HepG2 (cell line): ENCODE data around the gene CLN6. TPM values are rescaled to one million over a fixed set of nuclear protein-coding genes. Genes with fewer than 3 reads are reported as not detected.

Experiments
- ARID4A ChIP-seq: sonication (generic); formaldehyde crosslinking; IDR thresholded peaks from 2 replicates; pipeline ENCODE4 v1.5.0; 2020; ENCODE audit warnings: mild to moderate bottlenecking, missing genetic modification reagents, borderline replicate concordance
- ATF3 ChIP-seq: sonication (generic); formaldehyde crosslinking; IDR thresholded peaks from 2 replicates; pipeline ENCODE4 v1.4.0; 2020; ENCODE audit warnings: missing genetic modification reagents
- CENPX ChIP-seq: sonication (generic); formaldehyde crosslinking; IDR thresholded peaks from 2 replicates; pipeline ENCODE4 v1.9.0; 2021; ENCODE audit warnings: mild to moderate bottlenecking, missing genetic modification reagents, moderate library complexity
- FOXO1 ChIP-seq: sonication (generic); formaldehyde crosslinking; IDR thresholded peaks from 2 replicates; pipeline ENCODE4 v1.4.0; 2020; ENCODE audit warnings: missing genetic modification reagents
- IRF2 ChIP-seq: IDR thresholded peaks from 2 replicates; pipeline ENCODE4 v1.6.1; 2018; ENCODE audit warnings: missing genetic modification reagents, missing compliant biosample characterization
- MLXIP ChIP-seq: sonication (generic); formaldehyde crosslinking; IDR thresholded peaks from 2 replicates; pipeline ENCODE4 v1.9.0; 2021; ENCODE audit warnings: missing genetic modification reagents, borderline replicate concordance
- NFKBIZ ChIP-seq: IDR thresholded peaks from 2 replicates; pipeline ENCODE4 v1.6.1; 2018; ENCODE audit warnings: missing genetic modification reagents, missing compliant biosample characterization
- RORA ChIP-seq: sonication (generic); formaldehyde crosslinking; IDR thresholded peaks from 2 replicates; pipeline ENCODE4 v1.5.0; 2020; ENCODE audit warnings: mild to moderate bottlenecking, missing genetic modification reagents, moderate library complexity
- ZMYM3 ChIP-seq: sonication (generic); formaldehyde crosslinking; IDR thresholded peaks from 2 replicates; pipeline ENCODE4 v1.5.1; 2020; ENCODE audit warnings: mild to moderate bottlenecking, missing genetic modification reagents
- ZNF207 ChIP-seq: fragments of 450-650 bp; IDR thresholded peaks from 2 replicates; pipeline ENCODE4 v1.6.1; 2016; ENCODE audit warnings: antibody characterized with exemption, borderline replicate concordance
- ZNF331 ChIP-seq: sonication (generic); formaldehyde crosslinking; IDR thresholded peaks from 2 replicates; pipeline ENCODE4 v1.4.0; 2020; ENCODE audit warnings: missing genetic modification reagents
- ZNF337 ChIP-seq: sonication (generic); formaldehyde crosslinking; IDR thresholded peaks from 2 replicates; pipeline ENCODE4 v1.5.1; 2020; ENCODE audit warnings: missing genetic modification reagents, low read depth, mild to moderate bottlenecking, borderline replicate concordance
- ZNF501 ChIP-seq: sonication (generic); formaldehyde crosslinking; IDR thresholded peaks from 2 replicates; pipeline ENCODE4 v1.5.1; 2020; ENCODE audit warnings: mild to moderate bottlenecking, moderate library complexity, missing genetic modification reagents
- ZSCAN29 ChIP-seq: sonication (generic); formaldehyde crosslinking; conservative IDR thresholded peaks from 2 replicates; pipeline ENCODE4 v1.4.0; 2020; ENCODE audit warnings: mild to moderate bottlenecking, missing genetic modification reagents
- polyA plus RNA-seq, 8 experiments: library from polyadenylated mRNA; depleted of rRNA in 3 of 8; stranded (reverse) in 7 of 8; unstranded in 1 of 8; fragments of >200 nt; fragmentation: Illumina TruSeq in 4 of 8; extraction: Trizol in 4 of 8; gene quantifications; 2 replicates each; pipeline versions ENCODE4 v1.2.1 to v1.2.3, GENCODE V29; 2011 to 2016; ENCODE audit warnings: low read depth in 4 of 8, missing spikeins in 1 of 8, mixed read lengths in 1 of 8; ENCODE audit not compliant: insufficient read depth in 1 of 8
- total RNA-seq, 5 experiments: library from RNA; depleted of rRNA; stranded (reverse); fragments of >200 nt; fragmentation: Illumina TruSeq; extraction: Trizol; gene quantifications; 2 replicates each; pipeline ENCODE4 v1.2.3, GENCODE V29; 2016; ENCODE audit warnings: low read depth in 1 of 5
- TF ChIP-seq, protein P1 (sequence below): sonication (generic); formaldehyde crosslinking; IDR thresholded peaks from 2 replicates; pipeline ENCODE4 v1.9.0; 2021; ENCODE audit warnings: mild to moderate bottlenecking, missing genetic modification reagents

Gene CLN6
- total and polyA plus RNA-seq, 2 of the 13 experiments (the other 11 are each of a cell fraction or from before 2014, with no cell fraction given) = 24.9 to 27.1 TPM

DNA sequence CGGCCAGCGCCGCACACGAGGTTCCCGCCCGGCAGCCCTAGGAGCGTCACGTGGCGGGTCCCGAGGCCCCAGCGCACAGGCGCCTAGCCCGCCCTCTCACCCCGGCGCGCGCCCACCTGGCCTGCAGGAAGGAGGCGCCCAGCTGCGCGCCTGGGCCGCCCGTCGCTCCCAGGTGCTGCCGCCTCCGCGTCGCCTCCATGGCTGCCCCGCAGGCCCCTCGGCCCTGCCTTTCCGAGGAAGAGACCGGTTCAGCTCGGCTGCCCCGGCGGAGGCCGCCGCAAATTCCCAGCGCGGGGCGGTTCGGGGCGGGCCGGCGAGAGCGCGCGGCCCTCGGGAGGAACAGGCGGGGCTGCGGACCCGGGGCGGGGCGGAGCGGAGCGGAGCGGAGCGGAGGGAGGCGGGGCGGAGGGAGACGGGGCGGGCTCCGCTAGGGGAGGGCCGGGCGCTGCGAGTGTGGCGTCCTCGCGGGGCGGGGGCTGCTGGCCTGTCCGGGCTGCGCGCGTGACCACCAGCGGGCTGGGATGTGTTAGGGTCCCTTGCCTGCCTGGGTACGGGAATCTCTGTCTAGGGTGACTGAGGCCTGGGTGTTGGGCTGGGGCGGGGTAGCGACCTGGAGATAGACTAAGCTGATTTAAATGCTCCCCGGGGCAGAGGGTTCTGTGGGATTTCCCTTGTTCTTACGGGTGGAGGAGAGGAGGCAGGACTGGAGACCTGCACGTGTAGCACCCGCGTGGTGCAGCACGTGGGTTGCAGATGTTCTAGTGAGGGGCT lies at the start of gene CLN6 (continued):
- TF ChIP-seq MLXIP (CRISPR knock-in tag) (peak; percentile 91), FOXO1 (peak; percentile 39; the same call in 1 of the 2 replicates), CENPX (CRISPR knock-in tag) (no peak), ATF3 (CRISPR knock-in tag) (peak; percentile 39; the same call in 1 of the 2 replicates), ARID4A (CRISPR knock-in tag) (peak; percentile 63), ZSCAN29 (CRISPR knock-in tag) (peak; percentile 49; the same call in 1 of the 2 replicates), IRF2 (CRISPR knock-in tag) (peak; percentile 15; the same call in 1 of the 2 replicates), ZMYM3 (CRISPR knock-in tag) (no peak), ZNF207 (no peak), NFKBIZ (CRISPR knock-in tag) (no peak), ZNF331 (CRISPR knock-in tag) (peak; percentile 81; the same call in 1 of the 2 replicates), RORA (CRISPR knock-in tag) (no peak), ZNF501 (peak; percentile 75; the same call in 1 of the 2 replicates), ZNF337 (CRISPR knock-in tag) (no peak)
- TF ChIP-seq, protein P1, sequence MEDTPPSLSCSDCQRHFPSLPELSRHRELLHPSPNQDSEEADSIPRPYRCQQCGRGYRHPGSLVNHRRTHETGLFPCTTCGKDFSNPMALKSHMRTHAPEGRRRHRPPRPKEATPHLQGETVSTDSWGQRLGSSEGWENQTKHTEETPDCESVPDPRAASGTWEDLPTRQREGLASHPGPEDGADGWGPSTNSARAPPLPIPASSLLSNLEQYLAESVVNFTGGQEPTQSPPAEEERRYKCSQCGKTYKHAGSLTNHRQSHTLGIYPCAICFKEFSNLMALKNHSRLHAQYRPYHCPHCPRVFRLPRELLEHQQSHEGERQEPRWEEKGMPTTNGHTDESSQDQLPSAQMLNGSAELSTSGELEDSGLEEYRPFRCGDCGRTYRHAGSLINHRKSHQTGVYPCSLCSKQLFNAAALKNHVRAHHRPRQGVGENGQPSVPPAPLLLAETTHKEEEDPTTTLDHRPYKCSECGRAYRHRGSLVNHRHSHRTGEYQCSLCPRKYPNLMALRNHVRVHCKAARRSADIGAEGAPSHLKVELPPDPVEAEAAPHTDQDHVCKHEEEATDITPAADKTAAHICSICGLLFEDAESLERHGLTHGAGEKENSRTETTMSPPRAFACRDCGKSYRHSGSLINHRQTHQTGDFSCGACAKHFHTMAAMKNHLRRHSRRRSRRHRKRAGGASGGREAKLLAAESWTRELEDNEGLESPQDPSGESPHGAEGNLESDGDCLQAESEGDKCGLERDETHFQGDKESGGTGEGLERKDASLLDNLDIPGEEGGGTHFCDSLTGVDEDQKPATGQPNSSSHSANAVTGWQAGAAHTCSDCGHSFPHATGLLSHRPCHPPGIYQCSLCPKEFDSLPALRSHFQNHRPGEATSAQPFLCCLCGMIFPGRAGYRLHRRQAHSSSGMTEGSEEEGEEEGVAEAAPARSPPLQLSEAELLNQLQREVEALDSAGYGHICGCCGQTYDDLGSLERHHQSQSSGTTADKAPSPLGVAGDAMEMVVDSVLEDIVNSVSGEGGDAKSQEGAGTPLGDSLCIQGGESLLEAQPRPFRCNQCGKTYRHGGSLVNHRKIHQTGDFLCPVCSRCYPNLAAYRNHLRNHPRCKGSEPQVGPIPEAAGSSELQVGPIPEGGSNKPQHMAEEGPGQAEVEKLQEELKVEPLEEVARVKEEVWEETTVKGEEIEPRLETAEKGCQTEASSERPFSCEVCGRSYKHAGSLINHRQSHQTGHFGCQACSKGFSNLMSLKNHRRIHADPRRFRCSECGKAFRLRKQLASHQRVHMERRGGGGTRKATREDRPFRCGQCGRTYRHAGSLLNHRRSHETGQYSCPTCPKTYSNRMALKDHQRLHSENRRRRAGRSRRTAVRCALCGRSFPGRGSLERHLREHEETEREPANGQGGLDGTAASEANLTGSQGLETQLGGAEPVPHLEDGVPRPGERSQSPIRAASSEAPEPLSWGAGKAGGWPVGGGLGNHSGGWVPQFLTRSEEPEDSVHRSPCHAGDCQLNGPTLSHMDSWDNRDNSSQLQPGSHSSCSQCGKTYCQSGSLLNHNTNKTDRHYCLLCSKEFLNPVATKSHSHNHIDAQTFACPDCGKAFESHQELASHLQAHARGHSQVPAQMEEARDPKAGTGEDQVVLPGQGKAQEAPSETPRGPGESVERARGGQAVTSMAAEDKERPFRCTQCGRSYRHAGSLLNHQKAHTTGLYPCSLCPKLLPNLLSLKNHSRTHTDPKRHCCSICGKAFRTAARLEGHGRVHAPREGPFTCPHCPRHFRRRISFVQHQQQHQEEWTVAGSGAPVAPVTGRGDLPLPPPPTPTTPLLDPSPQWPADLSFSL (CRISPR knock-in tag) = no peak
